Stimulated activated effector memory CD8-positive, alpha-beta T cell treated with anti-CD3 and anti-CD28 coated beads, Interleukin-12 subunit alpha, Interleukin-12 subunit beta, amount 100 ng/mL, for 72 hours (primary cell): ENCODE results near the gene C14orf119.

Experiments used
- ATAC-seq: fragments of 150-1000 bp; cut with Tn5 transposase; 2 replicates; pipeline ENCODE4 v1.10.0; 2021
- DNase-seq, 2 donors: peaks; one replicate each; pipeline ENCODE4 v3.0.0; 2021 to 2022; ENCODE audit warnings: low spot score in 2 of 2
- H3K27ac Mint-ChIP-seq: one replicate; pipeline ENCODE4 v1.8.0; 2022; ENCODE audit warnings: mild to moderate bottlenecking, mixed read lengths
- H3K36me3 Mint-ChIP-seq: one replicate; pipeline ENCODE4 v1.8.0; 2022; ENCODE audit warnings: mild to moderate bottlenecking, mixed read lengths
- H3K4me1 Mint-ChIP-seq: one replicate; pipeline ENCODE4 v1.8.0; 2022; ENCODE audit warnings: mixed read lengths
- H3K4me3 Mint-ChIP-seq: one replicate; pipeline ENCODE4 v1.8.0; 2022; ENCODE audit warnings: mild to moderate bottlenecking, mixed read lengths
- H3K9me3 Mint-ChIP-seq: one replicate; pipeline ENCODE4 v1.8.0; 2022; ENCODE audit warnings: mixed read lengths

Gene C14orf119

DNA sequence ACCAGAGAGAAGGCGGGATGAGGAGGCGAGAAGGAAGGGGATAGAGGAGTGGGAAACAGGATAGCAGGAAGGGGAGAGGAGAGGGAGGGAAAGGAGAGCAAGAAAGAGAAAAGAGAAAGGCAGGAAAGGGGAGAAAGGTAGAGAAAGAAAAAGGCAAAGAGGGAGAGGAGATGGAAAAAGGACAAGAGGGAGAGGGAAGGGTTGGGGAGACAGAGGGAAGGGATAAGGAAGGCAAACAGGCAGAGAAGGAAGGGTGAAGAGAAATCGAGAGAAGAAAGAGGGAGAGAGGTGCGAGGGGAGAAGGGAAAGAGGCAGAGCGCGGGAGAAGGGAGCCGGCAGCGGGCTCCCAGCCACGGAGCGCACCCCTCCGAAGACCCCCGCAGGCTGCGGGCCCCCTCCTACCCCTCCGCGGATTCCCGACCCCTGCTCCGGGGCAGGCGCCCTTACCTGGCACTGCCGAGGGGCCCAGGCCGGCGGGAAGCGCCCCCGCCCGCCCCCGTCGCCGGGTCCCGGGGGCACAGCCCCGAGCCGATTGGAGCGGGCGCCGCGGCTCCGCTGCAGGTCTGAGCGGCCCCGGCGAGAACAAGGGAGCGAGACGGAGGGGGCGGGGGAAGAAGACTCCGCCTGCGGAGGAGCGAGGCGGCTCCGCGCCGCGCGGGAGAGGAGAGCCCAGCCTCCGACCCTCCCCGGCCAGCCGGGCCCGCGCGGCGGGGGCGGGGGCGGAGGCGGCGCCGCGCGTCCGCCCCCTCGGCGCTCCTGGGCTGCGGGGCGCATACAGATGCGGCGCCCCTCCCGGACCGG, 38.1 kb upstream of the C14orf119 start, which contains the start of gene CDH24:
CDH24 (minus strand) TSS at position 565 of the 801 bp plus-strand sequence. CDS start 1,787 bp downstream, outside the sequence.
- Mint-ChIP-seq H3K4me1 (peaks cover 27% of the 10 kb centered on the region), H3K4me3 (peak within 1 kb of the TSS; percentile 76), H3K27ac (peak within 1 kb of the TSS; percentile 60), H3K9me3 (no peaks in the 10 kb centered on the region), H3K36me3 (peaks cover 44% of the 10 kb centered on the region)
- DNase-seq = peak; percentile 58 to 80
- ATAC-seq = peak; percentile 81

DNA sequence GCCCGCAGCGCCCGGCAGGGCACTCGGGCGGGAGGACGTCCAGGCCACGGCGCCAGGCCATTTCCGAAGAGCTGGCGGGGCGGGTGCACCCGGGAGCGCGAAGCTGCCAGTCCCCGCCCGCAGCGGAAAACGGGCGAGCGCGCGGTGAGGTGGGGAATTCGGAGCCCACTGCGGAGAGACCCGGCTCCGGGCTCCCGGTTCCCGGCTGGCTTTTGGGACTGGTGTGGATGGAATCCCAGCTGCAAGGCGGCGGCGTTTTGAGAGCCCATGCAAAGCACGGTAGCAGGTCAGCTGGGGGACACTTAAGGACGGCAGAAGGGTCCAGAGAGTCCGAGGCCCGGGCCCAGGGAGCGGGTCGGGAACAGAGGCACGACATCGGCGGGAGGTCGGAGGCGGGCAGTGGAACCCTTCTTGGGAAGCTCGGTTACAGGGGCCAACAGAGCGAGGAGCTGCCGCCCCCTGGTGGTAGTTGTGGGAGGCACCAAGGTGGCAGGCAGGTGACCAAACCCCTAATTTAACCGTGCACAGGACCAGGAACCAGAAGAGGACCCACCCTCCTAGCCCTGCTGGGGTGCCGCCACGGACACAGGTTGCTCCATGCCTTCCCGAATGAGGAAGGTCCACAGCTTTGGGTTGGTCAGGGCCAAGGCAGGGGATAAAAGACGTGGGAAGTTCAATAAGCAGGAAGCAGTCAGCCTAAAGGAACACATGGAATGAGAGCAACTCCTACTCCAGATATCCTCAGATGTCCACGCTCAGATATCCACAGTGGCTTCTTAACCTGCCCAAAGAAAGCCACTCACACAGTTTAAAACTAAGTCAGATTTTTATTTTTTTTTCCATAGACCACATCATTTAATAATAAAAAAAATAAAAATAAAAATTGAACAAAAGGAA, 37.3 kb upstream of the C14orf119 start:
- DNase-seq (peak; percentile 85 to 92), ATAC-seq (peak; percentile 77)
- H3K27ac Mint-ChIP-seq = no peak overlapping the region
- H3K4me3 Mint-ChIP-seq = peak overlapping the region; percentile 76
- peaks cover 53% of the 10 kb centered on the region for H3K36me3 Mint-ChIP-seq
- no peaks in the 10 kb centered on the region for H3K9me3 Mint-ChIP-seq
- H3K4me1 Mint-ChIP-seq = peaks cover 27% of the 10 kb centered on the region

DNA sequence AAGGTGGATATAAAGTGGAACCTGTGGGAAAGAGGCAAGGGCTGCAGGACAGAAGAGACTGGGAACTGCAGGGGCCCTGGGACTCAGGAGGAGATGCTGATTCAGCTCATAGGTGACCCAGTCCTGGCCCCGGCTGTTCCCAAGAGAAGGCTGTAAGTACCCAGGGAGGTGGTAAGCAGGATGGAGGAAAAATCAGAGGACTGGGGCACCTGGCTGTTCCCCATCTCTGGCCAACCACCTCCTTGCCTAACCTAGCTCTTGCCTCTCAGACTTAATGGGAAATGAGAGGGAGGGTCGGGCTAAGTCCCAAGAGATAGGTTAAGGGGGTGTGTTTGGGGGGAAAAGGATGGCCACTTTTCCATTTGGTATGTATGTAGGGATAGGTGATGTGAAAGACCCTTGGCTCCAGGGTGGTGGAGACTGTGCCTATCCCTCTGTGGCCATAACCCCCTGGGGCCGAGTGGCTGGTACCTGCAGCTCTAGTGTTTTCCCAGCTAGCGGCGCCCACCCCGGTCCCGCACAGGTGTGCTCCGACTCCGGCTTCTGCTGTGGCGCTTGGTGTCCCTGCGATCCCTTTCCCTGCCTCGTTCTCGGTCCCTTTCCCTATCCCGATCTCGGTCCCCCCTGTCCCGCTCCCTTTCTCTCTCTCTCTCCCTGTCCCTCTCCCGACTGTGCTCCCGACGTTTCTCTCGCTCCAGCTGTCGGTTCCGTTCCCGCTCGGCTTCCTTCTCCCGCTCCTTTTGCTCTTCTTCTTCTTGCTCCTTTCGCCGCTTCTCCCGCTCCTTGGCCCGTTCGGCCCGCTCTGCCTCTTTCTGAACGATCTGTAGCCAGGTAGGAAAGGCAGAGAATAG, 36.4 kb upstream of the C14orf119 start:
- peak overlapping the region; percentile 11 for H3K4me3 Mint-ChIP-seq

DNA sequence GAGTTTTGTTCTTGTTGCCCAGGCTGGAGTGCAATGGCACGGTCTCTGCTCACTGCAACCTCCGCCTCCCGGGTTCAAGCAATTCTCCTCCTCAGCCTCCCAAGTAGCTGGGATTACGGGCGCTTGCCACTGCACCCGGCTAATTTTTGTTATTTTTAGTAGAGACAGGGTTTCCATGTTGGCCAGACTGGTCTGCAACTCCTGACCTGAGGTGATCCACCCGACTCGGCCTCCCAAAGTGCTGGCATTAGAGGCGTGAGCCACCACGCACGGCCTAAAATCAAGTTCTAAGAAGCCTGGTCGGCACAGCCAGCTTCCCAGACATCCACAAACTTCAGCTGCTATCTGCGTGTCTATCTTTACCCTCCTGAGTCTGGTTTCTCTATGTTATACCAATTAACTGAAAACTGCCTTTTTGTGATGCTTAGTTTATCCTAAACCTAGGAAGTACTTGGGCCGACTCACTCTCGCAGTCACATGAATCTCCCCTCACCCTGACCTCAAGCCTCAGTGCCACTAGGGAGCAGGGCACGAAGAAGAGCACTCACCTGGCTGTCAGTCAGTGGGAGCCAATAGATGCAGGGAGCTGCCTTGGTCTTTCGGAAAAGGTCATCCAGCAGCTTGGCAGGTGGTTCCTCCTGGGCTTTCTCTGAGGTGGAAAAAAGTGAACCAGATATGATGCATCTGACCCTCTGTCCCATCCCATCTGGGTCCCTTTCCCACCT, 34.6 kb upstream of the C14orf119 start:
- no peak overlapping the region for H3K4me3 Mint-ChIP-seq
- ATAC-seq (no peak), DNase-seq (no peak)
- peaks cover 24% of the 10 kb centered on the region for H3K4me1 Mint-ChIP-seq
- H3K27ac Mint-ChIP-seq = no peak overlapping the region
- H3K36me3 Mint-ChIP-seq = peaks cover 80% of the 10 kb centered on the region
- H3K9me3 Mint-ChIP-seq = no peaks in the 10 kb centered on the region

More for the DNA sequence above, 36.4 kb upstream of the C14orf119 start:
- H3K36me3 Mint-ChIP-seq = peaks cover 62% of the 10 kb centered on the region
- no peaks in the 10 kb centered on the region for H3K9me3 Mint-ChIP-seq
- peaks cover 27% of the 10 kb centered on the region for H3K4me1 Mint-ChIP-seq
- H3K27ac Mint-ChIP-seq = peak overlapping the region; percentile 69
- no peak for DNase-seq
- no peak for ATAC-seq

DNA sequence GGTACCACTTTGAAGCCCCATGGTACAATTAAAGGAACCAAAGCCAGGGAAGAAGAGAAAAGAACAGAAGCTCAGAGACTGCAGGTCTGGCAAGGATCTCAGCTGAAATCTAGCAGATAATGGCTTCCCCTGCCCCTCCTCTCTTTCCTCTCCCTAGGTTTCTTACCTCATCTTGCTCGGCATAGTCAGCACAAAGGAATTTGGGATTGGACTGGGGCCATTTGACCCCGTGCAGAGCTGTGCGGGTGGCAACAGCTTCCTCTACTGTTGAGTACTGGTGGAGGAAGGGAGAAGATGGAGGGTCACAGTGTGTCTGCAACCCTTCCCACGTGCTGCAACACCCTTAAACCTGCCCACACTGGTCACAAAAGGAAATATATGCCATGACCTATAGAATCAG, 33.3 kb upstream of the C14orf119 start:
- Mint-ChIP-seq H3K4me1 (peaks cover 16% of the 10 kb centered on the region), H3K4me3 (no peak overlapping the region), H3K9me3 (no peaks in the 10 kb centered on the region), H3K36me3 (peaks cover 93% of the 10 kb centered on the region), H3K27ac (no peak overlapping the region)
- ATAC-seq (no peak), DNase-seq (no peak)

DNA sequence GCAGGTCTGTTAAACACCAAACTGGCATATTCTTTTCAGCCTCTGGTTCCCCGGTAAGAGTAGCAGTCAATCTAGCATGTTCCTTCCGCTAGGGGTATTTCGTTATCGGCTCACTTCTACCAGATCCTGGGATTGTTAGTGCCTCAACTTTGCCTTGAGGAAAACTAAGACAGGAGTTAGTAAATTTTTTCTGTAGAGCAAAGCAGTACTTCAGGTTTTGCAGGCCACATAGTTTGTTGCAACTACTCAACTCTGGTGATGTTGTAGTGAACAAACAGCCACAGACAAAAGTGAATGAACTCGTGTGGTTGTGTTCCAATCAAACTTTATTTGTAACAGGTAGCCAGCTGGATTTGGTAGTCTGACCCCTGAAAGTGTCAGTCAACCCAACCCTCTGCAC, 31.7 kb upstream of the C14orf119 start:
- Mint-ChIP-seq H3K9me3 (no peaks in the 10 kb centered on the region), H3K27ac (peak overlapping the region; percentile 43), H3K36me3 (peaks cover 100% of the 10 kb centered on the region), H3K4me3 (no peak overlapping the region), H3K4me1 (peaks cover 14% of the 10 kb centered on the region)
- ATAC-seq (no peak), DNase-seq (no peak)

DNA sequence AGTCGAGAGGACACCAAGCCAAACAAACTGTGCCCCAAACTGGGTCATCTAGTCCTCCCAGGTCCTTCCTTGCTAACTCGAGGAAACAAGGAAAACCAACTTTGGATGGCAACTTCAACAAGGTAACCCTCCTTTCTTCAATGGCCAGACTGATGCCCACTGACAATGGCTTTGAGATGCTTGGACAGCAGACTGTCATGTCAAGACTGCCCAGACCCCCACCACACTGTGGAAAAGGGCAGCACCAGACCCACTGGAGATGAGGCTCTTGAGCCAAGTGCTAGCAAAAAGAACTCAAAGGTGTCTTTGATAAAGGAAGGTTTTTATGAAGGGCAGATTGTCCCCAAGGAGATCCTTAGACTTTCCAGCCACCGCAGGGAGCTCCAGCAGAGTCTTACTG, 28.9 kb upstream of the C14orf119 start:
- Mint-ChIP-seq H3K9me3 (no peaks in the 10 kb centered on the region), H3K4me3 (no peak overlapping the region), H3K36me3 (peaks cover 78% of the 10 kb centered on the region), H3K27ac (no peak overlapping the region), H3K4me1 (peaks cover 35% of the 10 kb centered on the region)
- DNase-seq = no peak
- no peak for ATAC-seq

DNA sequence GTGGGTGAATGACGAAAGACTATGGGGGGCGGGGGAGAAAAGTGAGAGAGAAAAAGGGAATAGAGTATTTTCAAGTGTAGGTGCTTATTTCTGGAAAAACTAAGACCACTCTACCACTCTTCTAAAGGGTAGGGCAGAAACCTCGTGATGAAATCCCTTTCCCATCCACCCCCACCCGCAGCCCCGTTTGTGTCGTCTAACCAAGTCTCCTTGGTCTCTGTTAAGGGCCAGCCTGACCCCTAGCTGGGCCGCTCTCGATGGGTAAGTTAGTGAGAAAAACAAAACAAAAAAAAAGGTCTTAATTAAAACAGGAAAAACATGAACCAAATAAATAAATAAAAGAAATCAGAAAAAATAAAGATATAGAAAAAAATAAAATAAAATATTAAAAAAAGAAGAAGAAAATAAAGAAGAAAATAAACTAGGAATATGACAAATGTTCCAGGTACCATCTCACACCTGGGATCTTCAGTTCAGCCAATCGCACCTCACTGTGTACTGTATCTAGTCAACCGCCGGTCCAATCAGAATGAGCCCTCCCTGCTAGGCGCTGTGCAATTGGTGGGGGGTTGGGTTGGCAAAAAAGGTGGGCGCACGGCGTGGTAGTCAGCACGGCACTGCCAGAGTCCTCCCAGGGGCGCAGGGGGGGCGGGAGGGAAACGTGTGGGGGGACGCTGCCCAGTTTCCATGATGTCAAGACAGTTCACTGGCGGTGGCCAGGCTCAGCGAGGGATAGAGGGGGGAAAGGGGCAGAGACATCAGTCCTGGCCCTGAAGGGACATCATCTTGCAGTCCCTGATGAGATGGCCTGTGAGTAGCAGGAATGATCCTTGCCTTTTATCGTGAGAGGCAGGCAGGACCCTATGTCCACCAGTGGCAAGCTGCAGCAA, 28.2 kb upstream of the C14orf119 start:
- no peaks in the 10 kb centered on the region for H3K9me3 Mint-ChIP-seq
- no peak overlapping the region for H3K4me3 Mint-ChIP-seq
- DNase-seq = no peak
- H3K4me1 Mint-ChIP-seq = peaks cover 42% of the 10 kb centered on the region
- no peak for ATAC-seq
- H3K36me3 Mint-ChIP-seq = peaks cover 71% of the 10 kb centered on the region
- H3K27ac Mint-ChIP-seq = no peak overlapping the region

DNA sequence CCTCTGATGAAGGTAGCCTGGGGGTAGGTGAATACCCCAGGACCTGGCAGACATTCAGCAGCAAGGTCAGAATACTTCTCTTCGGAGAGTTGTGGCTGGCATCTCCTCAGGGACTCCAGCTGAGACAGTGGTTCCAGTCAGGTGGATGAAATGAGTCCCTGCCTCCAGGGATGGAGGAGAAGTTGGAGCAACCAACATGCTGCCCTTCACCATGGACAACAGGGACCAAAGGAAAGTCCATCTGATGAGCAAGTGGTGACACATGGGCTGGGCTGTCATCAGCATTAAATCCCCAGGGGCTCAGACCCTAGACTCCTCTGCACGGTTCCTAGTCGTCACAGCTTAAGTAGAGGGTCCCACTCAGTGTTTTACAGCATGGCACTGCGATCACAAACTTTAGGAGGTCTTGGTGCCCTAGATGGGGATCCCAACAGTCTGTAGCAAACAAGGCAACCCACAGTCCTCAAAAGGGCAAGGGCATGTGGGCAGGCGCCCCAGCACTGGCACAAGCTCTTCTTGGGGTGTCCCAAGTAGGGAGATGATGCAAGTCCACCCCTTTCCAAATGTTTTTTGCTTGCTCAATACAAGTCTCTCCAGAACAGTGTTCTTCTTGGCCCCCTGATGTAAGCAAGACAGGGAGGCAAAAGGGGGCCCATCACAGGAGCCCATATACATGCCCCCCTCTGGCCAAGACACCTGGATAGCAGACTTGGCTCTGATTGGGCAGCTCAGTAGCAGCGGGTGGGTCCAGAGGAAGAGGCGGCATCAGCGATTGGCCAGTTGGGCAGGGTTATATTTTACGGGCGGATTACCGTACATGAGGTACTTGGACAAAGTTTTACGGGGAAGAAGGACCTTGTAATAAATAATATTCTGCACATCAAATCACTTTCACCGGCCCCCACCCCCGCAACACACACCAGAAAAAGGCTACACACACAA, 27.2 kb upstream of the C14orf119 start:
- no peak overlapping the region for H3K4me3 Mint-ChIP-seq
- DNase-seq (no peak), ATAC-seq (no peak)
- no peaks in the 10 kb centered on the region for H3K9me3 Mint-ChIP-seq
- peaks cover 61% of the 10 kb centered on the region for H3K36me3 Mint-ChIP-seq
- H3K27ac Mint-ChIP-seq = peak overlapping the region; percentile 68
- peaks cover 45% of the 10 kb centered on the region for H3K4me1 Mint-ChIP-seq

DNA sequence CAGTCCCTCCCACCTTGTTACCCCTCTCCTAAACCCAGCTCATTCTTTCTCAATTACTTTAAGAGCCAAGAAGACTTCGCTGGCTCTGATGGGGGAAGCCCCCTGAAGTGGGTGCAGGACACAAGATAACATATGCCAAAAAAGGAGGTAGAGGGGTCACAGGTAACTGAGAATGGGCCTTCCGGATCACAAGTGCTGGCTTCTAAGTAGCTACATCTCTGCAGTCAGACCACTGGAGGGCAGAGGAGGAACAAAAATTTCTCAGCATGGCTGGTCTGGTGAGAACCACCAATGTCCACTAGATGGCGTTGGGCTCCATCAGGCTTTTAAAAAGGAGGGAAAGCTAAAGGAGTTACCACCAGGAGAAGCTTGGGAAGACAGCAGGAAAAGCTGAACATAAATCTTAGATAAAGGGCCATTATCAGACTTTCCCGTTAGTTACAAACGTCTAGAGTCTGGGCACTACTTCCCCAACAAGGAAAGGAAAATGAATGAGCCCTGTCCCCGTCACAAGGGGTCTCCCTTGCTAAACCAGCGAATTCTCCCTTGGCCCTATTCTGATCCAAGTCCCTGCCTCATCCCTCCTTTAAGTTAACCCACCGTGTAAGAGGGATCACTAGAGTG, 26.4 kb upstream of the C14orf119 start:
- peak; percentile 83 for ATAC-seq
- DNase-seq = peak; percentile 41 to 79
- Mint-ChIP-seq H3K27ac (peak overlapping the region; percentile 68), H3K36me3 (peaks cover 53% of the 10 kb centered on the region), H3K4me1 (peaks cover 45% of the 10 kb centered on the region), H3K4me3 (no peak overlapping the region), H3K9me3 (no peaks in the 10 kb centered on the region)

DNA sequence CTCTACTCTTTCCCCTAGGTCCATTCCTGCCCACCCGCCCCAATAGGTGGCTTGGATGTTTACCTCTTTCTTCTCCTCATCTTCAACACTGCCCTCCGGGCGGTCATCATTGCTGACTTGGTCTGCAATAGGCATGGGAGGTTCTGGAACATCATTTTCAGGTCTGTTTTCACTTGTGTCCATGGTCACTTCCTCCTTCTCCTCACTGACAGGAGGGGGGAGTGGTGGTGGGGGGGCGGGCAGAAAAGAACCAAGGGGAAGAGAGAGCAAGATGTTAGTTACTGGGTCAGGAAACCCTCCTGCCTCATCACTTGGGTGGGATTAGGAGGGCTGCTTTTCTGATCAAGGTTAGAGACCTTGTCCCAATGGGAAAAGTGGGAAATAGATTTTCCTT, 25.9 kb upstream of the C14orf119 start:
- peaks cover 48% of the 10 kb centered on the region for H3K36me3 Mint-ChIP-seq
- no peak overlapping the region for H3K27ac Mint-ChIP-seq
- no peaks in the 10 kb centered on the region for H3K9me3 Mint-ChIP-seq
- H3K4me1 Mint-ChIP-seq = peaks cover 45% of the 10 kb centered on the region
- ATAC-seq (no peak), DNase-seq (no peak)
- peak overlapping the region; percentile 93 for H3K4me3 Mint-ChIP-seq

DNA sequence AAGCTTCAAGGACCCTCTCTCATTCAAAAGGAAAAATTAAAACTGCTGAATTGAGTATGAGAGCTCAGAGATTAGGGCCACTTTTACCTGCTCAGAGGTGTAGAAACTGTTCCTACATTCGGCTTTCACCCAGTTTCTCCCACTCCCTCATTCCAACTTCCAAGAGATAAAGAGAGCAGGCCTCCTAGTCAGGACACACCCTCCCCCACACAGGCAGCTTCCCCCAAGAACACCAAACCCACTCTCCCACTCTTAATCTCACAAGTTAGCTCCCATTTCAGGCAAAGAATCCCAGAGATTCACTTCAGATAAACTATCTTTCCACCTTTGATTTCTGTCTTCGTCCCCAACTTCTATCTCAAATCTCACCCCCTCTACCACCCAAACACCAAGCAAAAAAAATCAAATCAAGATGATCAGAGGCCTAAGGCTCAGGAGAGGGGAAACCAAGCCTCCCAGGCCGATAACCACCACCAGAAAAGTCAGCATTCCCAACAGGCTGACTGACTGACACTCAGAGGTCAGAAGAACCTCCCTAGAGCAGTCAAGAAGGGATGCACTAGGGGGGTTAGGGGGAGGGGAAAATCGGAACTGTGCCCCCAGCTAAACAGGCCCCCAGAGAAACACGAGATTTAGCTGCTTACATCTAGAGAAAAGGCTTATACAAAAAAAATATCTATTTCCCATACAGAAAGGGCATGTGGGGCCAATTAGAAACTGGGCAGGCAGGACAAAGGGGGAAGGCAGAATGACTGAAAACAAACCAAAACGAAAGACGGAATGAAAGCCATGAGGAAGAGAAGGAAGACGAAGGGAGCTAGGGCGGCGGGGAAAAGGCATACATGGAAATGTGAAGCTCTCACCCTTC, 24.8 kb upstream of the C14orf119 start:
- Mint-ChIP-seq H3K36me3 (peaks cover 37% of the 10 kb centered on the region), H3K27ac (peak overlapping the region; percentile 92), H3K4me3 (peak overlapping the region; percentile 93)

More for the DNA sequence above, 24.8 kb upstream of the C14orf119 start:
- no peak for DNase-seq
- no peak for ATAC-seq
- peaks cover 44% of the 10 kb centered on the region for H3K4me1 Mint-ChIP-seq
- H3K9me3 Mint-ChIP-seq = no peaks in the 10 kb centered on the region
